KG1 (cell line): ENCODE measurements around the gene DDTL.

Experiments used
- DNase-seq: peaks from one replicate; lab custom pipeline; 2025; lab: John Stamatoyannopoulos, UW

Gene DDTL

DNA sequence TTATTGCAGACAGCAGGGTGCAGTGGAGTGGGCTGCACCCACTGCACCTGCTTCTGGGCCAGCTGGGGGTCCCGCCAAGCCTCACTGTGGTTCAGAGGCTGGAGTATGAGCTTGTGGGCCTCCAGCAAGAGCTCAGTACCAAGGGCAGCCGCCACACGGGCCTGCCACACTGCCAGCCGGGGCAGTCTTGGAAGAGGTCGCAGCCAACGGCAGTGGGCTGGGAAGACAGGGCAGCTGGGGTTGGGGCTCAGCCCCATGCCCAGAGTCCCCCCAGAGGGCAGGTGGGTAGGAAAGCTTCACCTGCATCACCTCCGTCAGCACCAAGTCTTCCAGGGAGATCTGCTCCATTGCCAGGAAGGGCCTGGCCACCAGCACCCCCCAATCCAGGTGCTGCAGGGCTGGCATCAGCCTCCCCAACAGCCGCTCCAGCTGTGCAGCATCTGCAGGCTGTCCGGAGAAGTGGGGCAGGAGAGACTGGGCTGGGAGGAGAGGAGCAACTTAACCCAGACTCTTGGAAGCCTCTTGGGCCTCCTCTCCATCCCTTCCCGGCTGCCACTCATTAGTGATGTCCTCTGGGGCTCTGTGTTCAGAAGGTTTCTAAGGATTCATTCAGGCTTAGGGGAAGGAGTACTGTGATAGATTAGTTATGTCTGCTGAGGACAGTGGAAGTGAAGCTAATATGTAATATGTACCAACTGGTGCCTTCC is 39.7 kb downstream of the DDTL start:
- no peak for DNase-seq

DNA sequence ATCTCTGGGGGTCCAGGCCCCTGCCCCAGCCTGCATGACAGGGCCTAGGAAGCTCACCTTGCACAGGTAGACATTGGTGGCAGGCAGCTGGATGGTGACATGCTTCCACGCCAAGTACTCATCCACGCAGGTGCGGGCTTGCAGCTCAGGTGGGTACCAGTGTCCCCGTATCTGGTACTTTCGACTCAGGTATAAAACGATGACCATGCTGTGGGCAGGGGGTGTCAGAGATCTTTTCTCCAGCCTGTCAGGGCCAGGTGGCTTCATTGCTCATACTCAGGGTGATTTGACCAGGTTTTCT is 40.2 kb downstream of the DDTL start:
- no peak for DNase-seq

DNA sequence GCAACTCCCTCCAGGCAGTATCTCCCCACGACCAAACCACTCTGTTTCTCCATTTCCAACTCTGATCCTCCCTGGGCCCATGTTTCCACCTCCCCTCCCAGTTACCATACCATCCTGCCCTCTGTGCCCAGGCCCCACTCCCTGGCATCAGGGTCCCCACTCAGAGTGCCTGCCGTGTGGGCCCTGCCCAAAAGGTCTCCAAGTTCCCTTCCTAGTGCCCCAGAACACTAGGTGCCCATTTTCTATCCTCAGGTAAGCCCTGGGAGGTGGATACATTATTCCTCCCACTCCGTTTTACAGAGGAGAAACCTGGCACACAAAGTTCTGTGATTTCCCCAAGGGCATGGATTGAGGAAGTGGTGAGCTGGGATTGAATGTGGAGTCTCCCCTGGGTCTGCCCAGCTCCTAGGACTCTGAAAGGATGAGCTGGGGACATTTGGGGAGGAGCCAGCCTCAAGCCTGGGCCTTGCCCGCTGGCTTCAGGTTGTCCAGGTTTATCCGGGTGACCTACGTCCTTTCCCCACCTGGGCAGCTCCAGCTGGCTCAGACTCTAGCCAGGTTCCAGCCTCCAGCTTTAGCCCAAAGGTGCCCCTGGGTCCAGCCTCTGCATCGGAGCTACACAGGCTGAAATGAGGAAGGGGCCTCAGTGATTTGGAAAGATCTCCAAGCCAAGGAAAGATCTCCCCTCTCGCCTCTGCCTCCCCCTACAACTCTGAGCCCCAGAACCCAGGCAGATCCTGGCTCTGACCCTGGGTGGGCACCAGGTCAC is 40.7 kb downstream of the DDTL start:
- DNase-seq = no peak

- no peak for DNase-seq
Measured at GRCh38 chr22:24008022-24008283, 41.3 kb downstream of the DDTL start.

- DNase-seq = no peak
Measured at GRCh38 chr22:24008381-24009226, 41.9 kb downstream of the DDTL start.

DNA sequence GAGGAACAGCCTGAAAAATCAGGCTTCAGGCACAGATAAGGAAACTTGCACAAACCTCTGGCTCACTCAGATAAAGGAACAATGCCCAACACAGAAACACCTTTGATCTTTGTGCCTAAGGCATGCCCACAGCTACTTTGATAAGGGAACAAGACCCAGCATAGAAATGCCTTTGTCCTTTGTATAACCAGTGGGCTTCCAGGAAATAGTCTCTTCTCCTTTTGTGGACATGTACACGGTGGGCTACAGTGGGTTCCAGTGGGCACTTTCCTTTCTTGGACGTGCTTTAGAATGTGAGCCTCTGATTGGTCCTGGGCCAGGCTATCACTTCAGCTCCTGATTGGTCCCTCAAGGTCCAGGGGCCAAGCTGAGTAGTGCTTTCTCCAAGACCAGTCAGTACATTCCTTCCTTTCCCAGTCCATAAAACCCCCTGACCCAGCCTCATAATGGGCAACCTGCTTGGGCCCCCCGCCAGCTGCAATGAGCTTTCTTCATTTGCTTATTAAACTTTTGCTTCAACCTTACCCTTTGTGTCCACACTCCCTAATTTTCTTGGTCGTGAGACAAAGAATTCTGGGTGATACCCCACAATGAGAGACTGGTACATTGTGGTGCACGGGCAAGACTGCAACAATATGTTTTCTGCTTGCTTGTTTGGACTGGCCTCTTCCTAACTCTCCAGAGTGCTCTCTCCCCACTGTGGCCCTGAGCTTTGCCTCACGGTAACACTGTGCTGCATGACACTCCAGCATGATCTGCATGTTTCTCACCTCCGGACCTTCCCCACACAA is 42.7 kb downstream of the DDTL start:
- DNase-seq = no peak

- DNase-seq = no peak
Measured at GRCh38 chr22:24010018-24010391, 43.3 kb downstream of the DDTL start.

DNA sequence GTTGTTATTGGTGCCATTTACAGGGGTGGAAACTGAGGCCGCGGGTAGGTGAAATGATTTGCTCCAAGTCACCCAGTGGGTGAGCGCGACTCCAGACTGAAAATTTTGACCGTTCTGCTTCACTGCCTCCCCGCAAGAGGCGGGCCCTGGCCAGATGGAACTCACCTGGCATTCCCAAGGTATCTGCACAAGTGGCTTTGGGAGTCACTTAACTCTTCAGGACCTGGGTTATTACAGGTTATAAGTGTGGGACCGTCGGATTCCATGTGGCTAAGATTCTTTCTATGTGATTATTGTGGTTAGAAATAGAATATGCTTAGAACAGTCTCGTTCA is 45.0 kb downstream of the DDTL start:
- no peak for DNase-seq

- DNase-seq = no peak
Measured at GRCh38 chr22:24016156-24016555, 49.5 kb downstream of the DDTL start.

GRCh38 chr22:24021304-24021703 is 54.6 kb downstream of the DDTL start:
- no peak for DNase-seq
